ENCODE results near the gene ALPL. TPM values are rescaled to one million over a fixed set of nuclear protein-coding genes. Genes with fewer than 3 reads are reported as not detected.

Gene ALPL
- total and polyA plus RNA-seq, 10 of the 15 experiments (the other 5 are each of a cell fraction or from before 2014, with no cell fraction given) = 0.07 to 0.59 (median 0.31) TPM; not detected in 2

GRCh38 chr1:21570528-21570875, 61.3 kb downstream of the ALPL start (continued):
- TF ChIP-seq, protein P1, sequence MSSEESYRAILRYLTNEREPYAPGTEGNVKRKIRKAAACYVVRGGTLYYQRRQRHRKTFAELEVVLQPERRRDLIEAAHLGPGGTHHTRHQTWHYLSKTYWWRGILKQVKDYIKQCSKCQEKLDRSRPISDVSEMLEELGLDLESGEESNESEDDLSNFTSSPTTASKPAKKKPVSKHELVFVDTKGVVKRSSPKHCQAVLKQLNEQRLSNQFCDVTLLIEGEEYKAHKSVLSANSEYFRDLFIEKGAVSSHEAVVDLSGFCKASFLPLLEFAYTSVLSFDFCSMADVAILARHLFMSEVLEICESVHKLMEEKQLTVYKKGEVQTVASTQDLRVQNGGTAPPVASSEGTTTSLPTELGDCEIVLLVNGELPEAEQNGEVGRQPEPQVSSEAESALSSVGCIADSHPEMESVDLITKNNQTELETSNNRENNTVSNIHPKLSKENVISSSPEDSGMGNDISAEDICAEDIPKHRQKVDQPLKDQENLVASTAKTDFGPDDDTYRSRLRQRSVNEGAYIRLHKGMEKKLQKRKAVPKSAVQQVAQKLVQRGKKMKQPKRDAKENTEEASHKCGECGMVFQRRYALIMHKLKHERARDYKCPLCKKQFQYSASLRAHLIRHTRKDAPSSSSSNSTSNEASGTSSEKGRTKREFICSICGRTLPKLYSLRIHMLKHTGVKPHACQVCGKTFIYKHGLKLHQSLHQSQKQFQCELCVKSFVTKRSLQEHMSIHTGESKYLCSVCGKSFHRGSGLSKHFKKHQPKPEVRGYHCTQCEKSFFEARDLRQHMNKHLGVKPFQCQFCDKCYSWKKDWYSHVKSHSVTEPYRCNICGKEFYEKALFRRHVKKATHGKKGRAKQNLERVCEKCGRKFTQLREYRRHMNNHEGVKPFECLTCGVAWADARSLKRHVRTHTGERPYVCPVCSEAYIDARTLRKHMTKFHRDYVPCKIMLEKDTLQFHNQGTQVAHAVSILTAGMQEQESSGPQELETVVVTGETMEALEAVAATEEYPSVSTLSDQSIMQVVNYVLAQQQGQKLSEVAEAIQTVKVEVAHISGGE (CRISPR knock-in tag; IDR thresholded peaks at IDR 0.05) = no peak
- no peak for TF ChIP-seq MTA3 (IDR thresholded peaks at IDR 0.05; ENCODE audit: borderline replicate concordance, low read length)
- no peak for TF ChIP-seq PRDM15 (CRISPR knock-in tag; IDR thresholded peaks at IDR 0.05)
- no peak for TF ChIP-seq IRF4 (IDR thresholded peaks at IDR 0.05; ENCODE audit: low read depth, low read length)
- no peak for TF ChIP-seq JUNB (IDR thresholded peaks at IDR 0.05)
- TF ChIP-seq YY1 (IDR thresholded peaks at IDR 0.05; ENCODE audit: low read depth, low read length) = no peak

GRCh38 chr1:21570885-21571284, 61.7 kb downstream of the ALPL start:
- no peak overlapping the region for H3K9ac ChIP-seq (ENCODE audit: control insufficient read depth, insufficient read depth, low read length)
- no peaks in the 10 kb centered on the region; a peak in 2 of 4 replicates for H3K27me3 ChIP-seq (replicated peaks in 1 of 2; ENCODE audit: control insufficient read depth in 2 of 2, insufficient read depth in 2 of 2, low read length in 1 of 2)
- no peaks in the 10 kb centered on the region for H3K79me2 ChIP-seq (ENCODE audit: control insufficient read depth, insufficient read depth, low read length)
- no peak overlapping the region for H3K27ac ChIP-seq (ENCODE audit: control insufficient read depth, insufficient read depth)
- in situ Hi-C loops (cut with MboI) (no loop called here), intact Hi-C loops (cut with micrococcal nuclease; ENCODE audit: unreplicated experiment) (loop anchor here (10.0 kb wide), 1 partner anchor 196 kb away; no protein-coding TSS in a partner anchor)
- no peak overlapping the region for H3K4me2 ChIP-seq (ENCODE audit: control insufficient read depth, insufficient read depth)
- DNase-seq (ENCODE audit: low read depth, low spot score) (no peak), FAIRE-seq (no peak), ATAC-seq (no peak)
- RAD21 ChIA-PET (ENCODE audit: unreplicated experiment) = no interaction called here
- CTCF ChIA-PET = no interaction called here
- H3K4me1 ChIP-seq (ENCODE audit: control insufficient read depth, insufficient read depth, low read length) = no peaks in the 10 kb centered on the region
- 44% methylated on average over 4 of the region's 4 CpGs for WGBS (ENCODE audit: insufficient coverage, insufficient replicate concordance, low lambda C conversion rate, missing lambda C conversion rate)
- H3K9me3 ChIP-seq (replicated peaks; ENCODE audit: control insufficient read depth, insufficient read depth, low read length) = no peaks in the 10 kb centered on the region
- no peaks in the 10 kb centered on the region for H4K20me1 ChIP-seq (ENCODE audit: control insufficient read depth, insufficient read depth)
- POLR2A ChIA-PET = no interaction called here
- H2AFZ ChIP-seq (ENCODE audit: control insufficient read depth, low read depth, low read length) = no peak overlapping the region
- no TSS peak for BruUV-seq (replicated peaks)
- SMC1A ChIA-PET (ENCODE audit: uncharacterized antibody, unreplicated experiment) = no interaction called here
- no peak overlapping the region for H3K4me3 ChIP-seq
- H3K36me3 ChIP-seq (ENCODE audit: control insufficient read depth in 2 of 2, insufficient read depth in 2 of 2, low read length in 1 of 2) = no peaks in the 10 kb centered on the region
- TF ChIP-seq CBFB (IDR thresholded peaks at IDR 0.05; ENCODE audit: low read depth) (no peak), BRCA1 (IDR thresholded peaks at IDR 0.05; ENCODE audit: low read depth, low read length) (no peak), NFIC (IDR thresholded peaks at IDR 0.05; ENCODE audit: low read depth, low read length) (no peak), PBX3 (IDR thresholded peaks at IDR 0.05; ENCODE audit: insufficient replicate concordance, low read depth, low read length) (no peak), RCOR1 (conservative IDR thresholded peaks at IDR 0.05; ENCODE audit: low read depth, low read length) (no peak), IRF4 (IDR thresholded peaks at IDR 0.05; ENCODE audit: low read depth, low read length) (no peak), ZNF274 (IDR thresholded peaks at IDR 0.05; ENCODE audit: insufficient read depth, insufficient read length) (no peak), NRF1 (conservative IDR thresholded peaks at IDR 0.05; ENCODE audit: low read depth, low read length) (no peak), YBX1 (IDR thresholded peaks at IDR 0.05) (no peak), CBX5 (IDR thresholded peaks at IDR 0.05; ENCODE audit: low read depth) (no peak), POLR2A (IDR thresholded peaks at IDR 0.05; ENCODE audit: low read depth, low read length) (no peak)

All from GM12878 (cell line).